HCT116 (cell line): ENCODE measurements around the gene FAH. TPM values are rescaled to one million over a fixed set of nuclear protein-coding genes. Genes with fewer than 3 reads are reported as not detected.

ENCODE experiments used
- ATAC-seq: fragments of 200-7000 bp; cut with Tn5 transposase; 2 replicates; pipeline ENCODE4 v1.9.1; 2020; ENCODE audit warnings: mild to moderate bottlenecking, moderate library complexity
- Bru-seq: library from RNA; stranded (reverse); fragments of 400-500 nt; gene quantifications from one replicate; lab custom pipeline; 2021; lab: Mats Ljungman, UMichigan
- BruChase-seq, 2 experiments: library from RNA; stranded (reverse); fragments of 400-500 nt; gene quantifications; one replicate each; lab custom pipeline; 2021; lab: Mats Ljungman, UMichigan
- BruUV-seq: library from RNA; stranded (reverse); fragments of 400-500 nt; replicated peaks from 2 replicates; lab custom pipeline; 2021; lab: Mats Ljungman, UMichigan
- CTCF ChIA-PET: fragments of 300-600 bp; sonication (Branson Sonifier 250); formaldehyde crosslinking; loops from one replicate; lab custom pipeline; 2021; ENCODE audit warnings: antibody characterized with exemption; lab: Charles Lee
- POLR2A ChIA-PET: fragments of 300-600, 350-600 bp; sonication (Branson Sonifier 250); formaldehyde crosslinking; loops from one replicate; lab custom pipeline; 2021; ENCODE audit warnings: antibody characterized with exemption; lab: Charles Lee
- RAD21 ChIA-PET, 2 experiments: fragments of 300-600 bp; sonication (Branson Sonifier 250); formaldehyde crosslinking; loops; one replicate each; lab custom pipeline; 2023; ENCODE audit warnings: low total read pairs in 2 of 2; ENCODE audit not compliant: uncharacterized antibody in 2 of 2, unreplicated experiment in 2 of 2, low non-redundant PET in 1 of 2; lab: Charles Lee
- DNase-seq: peaks from one replicate; pipeline ENCODE4 v3.0.0-alpha.2; 2010; ENCODE audit warnings: low read depth, low spot score
- H2AFZ ChIP-seq: fragments of 200-600 bp; shearing (Covaris generic), sonication (generic); 2 replicates; pipeline ENCODE4 v1.6.1; 2017; ENCODE audit warnings: low read depth, mixed run types, mixed read lengths, antibody characterized with exemption, low read length; ENCODE audit not compliant: poor library complexity, severe bottlenecking
- H3K27ac ChIP-seq: 2 replicates; pipeline ENCODE4 v1.5.1; 2012; ENCODE audit warnings: low read depth, low read length
- H3K27me3 ChIP-seq: fragments of 200-600 bp; sonication (generic); 2 replicates; pipeline ENCODE4 v1.6.1; 2016; ENCODE audit warnings: mixed run types, low read length, mixed read lengths; ENCODE audit not compliant: insufficient read depth
- H3K36me3 ChIP-seq, 2 experiments: fragments of 200-500 bp in 1 of 2; fragments of 200-600 bp in 1 of 2; sonication (Bioruptor generic) in 1 of 2; sonication (generic) in 1 of 2; 2 replicates each; pipeline versions ENCODE4 v1.5.1 to v1.6.1; 2014 to 2016; ENCODE audit warnings: low read length in 2 of 2, inconsistent platforms in 1 of 2, mixed read lengths in 1 of 2, mixed run types in 1 of 2; ENCODE audit not compliant: insufficient read depth in 2 of 2, control insufficient read depth in 1 of 2
- H3K4me1 ChIP-seq, 2 experiments: fragments of 200-600 bp in 1 of 2; sonication (generic) in 1 of 2; 2 replicates each; pipeline versions ENCODE4 v1.5.1 to v1.6.1; 2012 to 2017; ENCODE audit warnings: low read length in 2 of 2, inconsistent platforms in 1 of 2, mild to moderate bottlenecking in 1 of 2, mixed read lengths in 1 of 2, mixed run types in 1 of 2, moderate library complexity in 1 of 2; ENCODE audit not compliant: insufficient read depth in 2 of 2, control insufficient read depth in 1 of 2
- H3K4me2 ChIP-seq: fragments of 200-600 bp; sonication (generic); 2 replicates; pipeline ENCODE4 v1.6.1; 2017; ENCODE audit warnings: mixed run types, low read length, mixed read lengths
- H3K4me3 ChIP-seq, 2 experiments: fragments of 200-600 bp in 1 of 2; sonication (generic) in 1 of 2; replicated peaks in 1 of 2; 2 replicates each; pipeline ENCODE4 v1.5.1; 2011 to 2016; ENCODE audit warnings: low read length in 2 of 2, control low read depth in 1 of 2, low read depth in 1 of 2, mild to moderate bottlenecking in 1 of 2, mixed read lengths in 1 of 2, mixed run types in 1 of 2
- H3K79me2 ChIP-seq: fragments of 200-600 bp; sonication (generic); 2 replicates; pipeline ENCODE4 v1.6.1; 2017; ENCODE audit warnings: mild to moderate bottlenecking, mixed run types, low read length, moderate library complexity, mixed read lengths; ENCODE audit not compliant: insufficient read depth
- H3K9ac ChIP-seq: fragments of 200-600 bp; sonication (generic); 2 replicates; pipeline ENCODE4 v1.6.1; 2016; ENCODE audit warnings: low read length, mixed read lengths
- H3K9me2 ChIP-seq: fragments of 200-600 bp; sonication (generic), shearing (Covaris generic); 2 replicates; pipeline ENCODE4 v1.6.1; 2017; ENCODE audit warnings: mixed run types, mild to moderate bottlenecking, moderate library complexity; ENCODE audit not compliant: insufficient read depth
- H3K9me3 ChIP-seq, 2 experiments: fragments of 200-500 bp in 1 of 2; fragments of 200-600 bp in 1 of 2; sonication (Bioruptor generic) in 1 of 2; sonication (generic) in 1 of 2; 2 replicates each; pipeline ENCODE4 v1.6.1; 2014 to 2017; ENCODE audit warnings: low read length in 2 of 2, mixed read lengths in 2 of 2, inconsistent platforms in 1 of 2, low read depth in 1 of 2, mild to moderate bottlenecking in 1 of 2, mixed run types in 1 of 2, moderate library complexity in 1 of 2; ENCODE audit not compliant: control insufficient read depth in 1 of 2, insufficient read depth in 1 of 2
- H4K20me1 ChIP-seq: fragments of 200-600 bp; sonication (generic), shearing (Covaris generic); 2 replicates; pipeline ENCODE4 v1.6.1; 2017; ENCODE audit warnings: mixed run types, mild to moderate bottlenecking, moderate library complexity; ENCODE audit not compliant: insufficient read depth
- CEBPB ChIP-seq: IDR thresholded peaks from 2 replicates; pipeline ENCODE4 v1.6.1; 2012; ENCODE audit warnings: low read depth
- EGR1 ChIP-seq: IDR thresholded peaks from 2 replicates; pipeline ENCODE4 v1.6.1; 2012; ENCODE audit warnings: low read depth
- ELF1 ChIP-seq: IDR thresholded peaks from 2 replicates; pipeline ENCODE4 v1.6.1; 2012; ENCODE audit warnings: low read depth, borderline replicate concordance
- EZH2 ChIP-seq: fragments of 200-600 bp; sonication (generic); IDR thresholded peaks from 2 replicates; pipeline ENCODE4 v1.6.1; 2017; ENCODE audit warnings: antibody characterized with exemption, mixed run types
- FOSL1 ChIP-seq: IDR thresholded peaks from 2 replicates; pipeline ENCODE4 v1.6.1; 2012; ENCODE audit warnings: low read depth
- JUND ChIP-seq: IDR thresholded peaks from 2 replicates; pipeline ENCODE4 v1.6.1; 2012
- POLR2AphosphoS5 ChIP-seq: IDR thresholded peaks from 2 replicates; pipeline ENCODE4 v1.6.1; 2011; ENCODE audit warnings: mild to moderate bottlenecking, low read depth, low read length, moderate library complexity
- RAD21 ChIP-seq: IDR thresholded peaks from 2 replicates; pipeline ENCODE4 v1.6.1; 2012; ENCODE audit warnings: low read depth, mild to moderate bottlenecking
- SP1 ChIP-seq: IDR thresholded peaks from 2 replicates; pipeline ENCODE4 v1.6.1; 2012; ENCODE audit warnings: low read depth
- YY1 ChIP-seq: IDR thresholded peaks from 2 replicates; pipeline ENCODE4 v1.6.1; 2011; ENCODE audit warnings: low read length, low read depth, moderate library complexity, mild to moderate bottlenecking; ENCODE audit not compliant: insufficient replicate concordance; ENCODE audit errors: extremely low read depth
- ZBTB33 ChIP-seq: IDR thresholded peaks from 2 replicates; pipeline ENCODE4 v1.6.1; 2011; ENCODE audit warnings: mild to moderate bottlenecking, low read length, moderate library complexity; ENCODE audit not compliant: insufficient replicate concordance; ENCODE audit errors: extremely low read depth
- ZFX ChIP-seq: fragments of 450-650 bp; IDR thresholded peaks from 2 replicates; pipeline ENCODE4 v1.6.1; 2017
- ZNF274 ChIP-seq: fragments of 200-500 bp; sonication (Bioruptor generic); IDR thresholded peaks from 2 replicates; pipeline ENCODE4 v1.6.1; 2014; ENCODE audit warnings: mild to moderate bottlenecking, low read depth, low read length, inconsistent platforms
- intact Hi-C: fragments of 100-400 bp; cut with micrococcal nuclease; formaldehyde crosslinking; loops from 2 replicates; pipeline ENCODE4 v1.10.0; 2022
- long read RNA-seq: library from polyadenylated mRNA; unstranded; transcript quantifications from one replicate; pipeline ENCODE4 v2.0.0, GENCODE V29; 2021; ENCODE audit not compliant: unreplicated experiment
- polyA plus RNA-seq: library from polyadenylated mRNA; unstranded; fragments of >200 nt; gene quantifications from 2 replicates; pipeline ENCODE4 v1.2.1, GENCODE V29; 2012; ENCODE audit warnings: missing spikeins
- total RNA-seq: library from RNA; stranded (reverse); gene quantifications from one replicate; pipeline ENCODE4 v1.2.1, GENCODE V29; 2021; ENCODE audit not compliant: unreplicated experiment
- TF ChIP-seq, protein P1 (sequence below): IDR thresholded peaks from 2 replicates; pipeline ENCODE4 v1.6.1; 2012; ENCODE audit warnings: low read depth
- TF ChIP-seq, protein P2 (sequence below), 3 experiments: fragments of 200-600 bp in 1 of 3; sonication (generic) in 1 of 3; IDR thresholded peaks in 2 of 3; conservative IDR thresholded peaks in 1 of 3; 2 replicates each; pipeline ENCODE4 v1.5.1; 2012 to 2017; ENCODE audit warnings: low read depth in 2 of 3, low read length in 2 of 3, antibody characterized with exemption in 1 of 3, borderline replicate concordance in 1 of 3, control low read depth in 1 of 3, mild to moderate bottlenecking in 1 of 3, mixed read lengths in 1 of 3, mixed run types in 1 of 3, moderate library complexity in 1 of 3; ENCODE audit not compliant: insufficient read depth in 1 of 3

Gene FAH
- total RNA-seq (20.0 TPM), Bru-seq, nascent RNA (percentile 47 among the genes with signal in this experiment), BruChase-seq, experiment 1, labeled RNA remaining after a 6-hour chase (percentile 41 among the genes with signal in this experiment), BruChase-seq, experiment 2, labeled RNA remaining after a 2-hour chase (percentile 50 among the genes with signal in this experiment)
- polyA plus RNA-seq: 18.3 and 21.3 TPM in 2 replicates
- long read RNA-seq, transcript FAH-202 (15 exons, 2,152 nt): major isoform, 9 of 25 reads
- long read RNA-seq, transcript FAH-213 (14 exons, 1,549 nt): minor isoform, 8 of 25 reads
- long read RNA-seq, partial matches to known transcripts: 4 of 25 reads
- long read RNA-seq, other reads (novel, unspliced or antisense): 1 of 25 reads

GRCh38 chr15:80152896-80153876 is at the start of gene FAH:
Gene FAH, plus strand, starts transcription at chr15:80152999. Its CDS starts 56 bp downstream, at chr15:80153055.
- CTCF ChIA-PET: no interaction called here
- peak; percentile 86 for ATAC-seq
- RAD21 ChIA-PET: interaction anchor here in 1 of 2 experiments (0.7 kb wide), 1 partner anchor 11 kb away, joined by 5 read pairs; no protein-coding TSS in a partner anchor
- POLR2A ChIA-PET: interaction anchor here (1.0 kb wide), 1 partner anchor 230 kb away, joined by 3 read pairs; no protein-coding TSS in a partner anchor
- no peaks in the 10 kb centered on the region for H4K20me1 ChIP-seq
- peak within 1 kb of the TSS; percentile 60 to 74 for H3K4me3 ChIP-seq
- H3K9ac ChIP-seq: peak within 1 kb of the TSS; percentile 68
- H3K9me3 ChIP-seq: no peaks in the 10 kb centered on the region
- H2AFZ ChIP-seq: peak within 1 kb of the TSS; percentile 72
- TSS peak; percentile 69 for BruUV-seq
- DNase-seq: no peak
- H3K27me3 ChIP-seq: no peaks in the 10 kb centered on the region
- H3K27ac ChIP-seq: peak within 1 kb of the TSS; percentile 29; the same call in 1 of the 2 replicates
- H3K36me3 ChIP-seq: no peaks in the 10 kb centered on the region
- intact Hi-C loops: loop anchor here (5.0 kb wide), 1 partner anchor 81 kb away; no protein-coding TSS in a partner anchor
- peaks cover 12 to 25% of the 10 kb centered on the region in 2 experiments; a peak in 3 of 4 replicates for H3K4me1 ChIP-seq
- no peaks in the 10 kb centered on the region for H3K9me2 ChIP-seq
- no peaks in the 10 kb centered on the region for H3K79me2 ChIP-seq
- peak within 1 kb of the TSS; percentile 94 for H3K4me2 ChIP-seq
- TF ChIP-seq, protein P1, sequence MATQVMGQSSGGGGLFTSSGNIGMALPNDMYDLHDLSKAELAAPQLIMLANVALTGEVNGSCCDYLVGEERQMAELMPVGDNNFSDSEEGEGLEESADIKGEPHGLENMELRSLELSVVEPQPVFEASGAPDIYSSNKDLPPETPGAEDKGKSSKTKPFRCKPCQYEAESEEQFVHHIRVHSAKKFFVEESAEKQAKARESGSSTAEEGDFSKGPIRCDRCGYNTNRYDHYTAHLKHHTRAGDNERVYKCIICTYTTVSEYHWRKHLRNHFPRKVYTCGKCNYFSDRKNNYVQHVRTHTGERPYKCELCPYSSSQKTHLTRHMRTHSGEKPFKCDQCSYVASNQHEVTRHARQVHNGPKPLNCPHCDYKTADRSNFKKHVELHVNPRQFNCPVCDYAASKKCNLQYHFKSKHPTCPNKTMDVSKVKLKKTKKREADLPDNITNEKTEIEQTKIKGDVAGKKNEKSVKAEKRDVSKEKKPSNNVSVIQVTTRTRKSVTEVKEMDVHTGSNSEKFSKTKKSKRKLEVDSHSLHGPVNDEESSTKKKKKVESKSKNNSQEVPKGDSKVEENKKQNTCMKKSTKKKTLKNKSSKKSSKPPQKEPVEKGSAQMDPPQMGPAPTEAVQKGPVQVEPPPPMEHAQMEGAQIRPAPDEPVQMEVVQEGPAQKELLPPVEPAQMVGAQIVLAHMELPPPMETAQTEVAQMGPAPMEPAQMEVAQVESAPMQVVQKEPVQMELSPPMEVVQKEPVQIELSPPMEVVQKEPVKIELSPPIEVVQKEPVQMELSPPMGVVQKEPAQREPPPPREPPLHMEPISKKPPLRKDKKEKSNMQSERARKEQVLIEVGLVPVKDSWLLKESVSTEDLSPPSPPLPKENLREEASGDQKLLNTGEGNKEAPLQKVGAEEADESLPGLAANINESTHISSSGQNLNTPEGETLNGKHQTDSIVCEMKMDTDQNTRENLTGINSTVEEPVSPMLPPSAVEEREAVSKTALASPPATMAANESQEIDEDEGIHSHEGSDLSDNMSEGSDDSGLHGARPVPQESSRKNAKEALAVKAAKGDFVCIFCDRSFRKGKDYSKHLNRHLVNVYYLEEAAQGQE: no peak
- TF ChIP-seq ELF1: no peak
- TF ChIP-seq ZBTB33: no peak
- no peak for TF ChIP-seq EGR1
- no peak for TF ChIP-seq ZNF274
- TF ChIP-seq FOSL1: no peak
- peak; percentile 25; the same call in 1 of the 2 replicates for TF ChIP-seq SP1
- no peak for TF ChIP-seq YY1
- no peak for TF ChIP-seq RAD21
- peak; percentile 24; the same call in 1 of the 2 replicates for TF ChIP-seq ZFX
- TF ChIP-seq POLR2AphosphoS5: peak; percentile 33; the same call in 1 of the 2 replicates
- TF ChIP-seq JUND: no peak
- no peak for TF ChIP-seq CEBPB
- TF ChIP-seq, protein P2, sequence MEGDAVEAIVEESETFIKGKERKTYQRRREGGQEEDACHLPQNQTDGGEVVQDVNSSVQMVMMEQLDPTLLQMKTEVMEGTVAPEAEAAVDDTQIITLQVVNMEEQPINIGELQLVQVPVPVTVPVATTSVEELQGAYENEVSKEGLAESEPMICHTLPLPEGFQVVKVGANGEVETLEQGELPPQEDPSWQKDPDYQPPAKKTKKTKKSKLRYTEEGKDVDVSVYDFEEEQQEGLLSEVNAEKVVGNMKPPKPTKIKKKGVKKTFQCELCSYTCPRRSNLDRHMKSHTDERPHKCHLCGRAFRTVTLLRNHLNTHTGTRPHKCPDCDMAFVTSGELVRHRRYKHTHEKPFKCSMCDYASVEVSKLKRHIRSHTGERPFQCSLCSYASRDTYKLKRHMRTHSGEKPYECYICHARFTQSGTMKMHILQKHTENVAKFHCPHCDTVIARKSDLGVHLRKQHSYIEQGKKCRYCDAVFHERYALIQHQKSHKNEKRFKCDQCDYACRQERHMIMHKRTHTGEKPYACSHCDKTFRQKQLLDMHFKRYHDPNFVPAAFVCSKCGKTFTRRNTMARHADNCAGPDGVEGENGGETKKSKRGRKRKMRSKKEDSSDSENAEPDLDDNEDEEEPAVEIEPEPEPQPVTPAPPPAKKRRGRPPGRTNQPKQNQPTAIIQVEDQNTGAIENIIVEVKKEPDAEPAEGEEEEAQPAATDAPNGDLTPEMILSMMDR (IDR thresholded peaks at IDR 0.05 in 2 of 3, conservative IDR thresholded peaks at IDR 0.05 in 1 of 3; ENCODE audit: borderline replicate concordance in 1 of 3, insufficient read depth in 1 of 3, low read depth in 2 of 3, low read length in 2 of 3): no peak
- no peak for TF ChIP-seq EZH2
